Suprapubic skin (tissue), 3 donors: ENCODE measurements around the gene CASTOR1.

ENCODE experiments used
- POLR2A ChIP-seq, 2 donors: fragments of 450-650 bp; IDR thresholded peaks; one replicate each; pipeline ENCODE4 v1.6.1; 2017; ENCODE audit warnings: antibody characterized with exemption in 2 of 2, mild to moderate bottlenecking in 2 of 2, moderate library complexity in 2 of 2
- TF ChIP-seq, protein P1 (sequence below), 2 donors: fragments of 200-600 bp in 1 of 2; fragments of 450-650 bp in 1 of 2; sonication (generic) in 1 of 2; IDR thresholded peaks; one replicate each; pipeline ENCODE4 v1.5.1; 2016 to 2019; ENCODE audit warnings: antibody characterized with exemption in 2 of 2, mild to moderate bottlenecking in 1 of 2, moderate library complexity in 1 of 2

- TF ChIP-seq POLR2A (IDR thresholded peaks at IDR 0.05) = no peak
- TF ChIP-seq, protein P1, sequence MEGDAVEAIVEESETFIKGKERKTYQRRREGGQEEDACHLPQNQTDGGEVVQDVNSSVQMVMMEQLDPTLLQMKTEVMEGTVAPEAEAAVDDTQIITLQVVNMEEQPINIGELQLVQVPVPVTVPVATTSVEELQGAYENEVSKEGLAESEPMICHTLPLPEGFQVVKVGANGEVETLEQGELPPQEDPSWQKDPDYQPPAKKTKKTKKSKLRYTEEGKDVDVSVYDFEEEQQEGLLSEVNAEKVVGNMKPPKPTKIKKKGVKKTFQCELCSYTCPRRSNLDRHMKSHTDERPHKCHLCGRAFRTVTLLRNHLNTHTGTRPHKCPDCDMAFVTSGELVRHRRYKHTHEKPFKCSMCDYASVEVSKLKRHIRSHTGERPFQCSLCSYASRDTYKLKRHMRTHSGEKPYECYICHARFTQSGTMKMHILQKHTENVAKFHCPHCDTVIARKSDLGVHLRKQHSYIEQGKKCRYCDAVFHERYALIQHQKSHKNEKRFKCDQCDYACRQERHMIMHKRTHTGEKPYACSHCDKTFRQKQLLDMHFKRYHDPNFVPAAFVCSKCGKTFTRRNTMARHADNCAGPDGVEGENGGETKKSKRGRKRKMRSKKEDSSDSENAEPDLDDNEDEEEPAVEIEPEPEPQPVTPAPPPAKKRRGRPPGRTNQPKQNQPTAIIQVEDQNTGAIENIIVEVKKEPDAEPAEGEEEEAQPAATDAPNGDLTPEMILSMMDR (IDR thresholded peaks at IDR 0.05) = no peak
Observed at GRCh38 chr22:30335236-30335635, 45.9 kb upstream of the CASTOR1 start.
